GM19099 (cell line): ENCODE data around the gene NES.

ENCODE experiments used
- POLR2A ChIP-seq: IDR thresholded peaks from 3 replicates; pipeline ENCODE4 v1.6.1; 2011; ENCODE audit warnings: low read depth; ENCODE audit not compliant: insufficient read length; ENCODE audit errors: extremely low read depth

NES gene

DNA sequence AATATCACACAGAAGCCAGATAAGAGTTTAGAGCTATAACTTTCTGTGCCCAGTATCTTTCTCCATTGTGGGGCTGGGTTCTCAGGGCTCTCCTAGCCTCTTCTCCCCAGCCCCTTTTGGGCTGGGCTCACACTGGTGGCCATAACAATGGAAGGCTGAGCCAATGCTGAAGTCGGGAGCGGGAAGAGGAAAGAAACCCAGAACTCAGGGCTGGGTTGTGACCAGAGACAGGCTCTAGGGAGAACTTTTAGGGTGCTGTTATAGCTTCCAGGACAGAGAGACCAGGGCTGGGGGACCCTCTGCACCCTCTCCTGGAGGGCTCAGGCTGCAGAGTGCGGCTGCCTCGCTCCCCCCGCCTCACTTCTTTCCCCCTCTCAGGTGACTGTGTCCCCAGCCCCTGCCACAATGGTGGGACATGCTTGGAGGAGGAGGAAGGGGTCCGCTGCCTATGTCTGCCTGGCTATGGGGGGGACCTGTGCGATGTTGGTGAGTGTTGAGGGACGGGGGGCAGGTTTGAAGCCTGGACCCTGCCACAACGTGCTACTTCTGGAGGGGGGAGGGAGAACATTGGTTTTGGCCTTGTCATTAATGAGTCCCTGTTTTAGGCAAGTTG lies 21.2 kb downstream of the NES start:
- TF ChIP-seq POLR2A, result no peak

DNA sequence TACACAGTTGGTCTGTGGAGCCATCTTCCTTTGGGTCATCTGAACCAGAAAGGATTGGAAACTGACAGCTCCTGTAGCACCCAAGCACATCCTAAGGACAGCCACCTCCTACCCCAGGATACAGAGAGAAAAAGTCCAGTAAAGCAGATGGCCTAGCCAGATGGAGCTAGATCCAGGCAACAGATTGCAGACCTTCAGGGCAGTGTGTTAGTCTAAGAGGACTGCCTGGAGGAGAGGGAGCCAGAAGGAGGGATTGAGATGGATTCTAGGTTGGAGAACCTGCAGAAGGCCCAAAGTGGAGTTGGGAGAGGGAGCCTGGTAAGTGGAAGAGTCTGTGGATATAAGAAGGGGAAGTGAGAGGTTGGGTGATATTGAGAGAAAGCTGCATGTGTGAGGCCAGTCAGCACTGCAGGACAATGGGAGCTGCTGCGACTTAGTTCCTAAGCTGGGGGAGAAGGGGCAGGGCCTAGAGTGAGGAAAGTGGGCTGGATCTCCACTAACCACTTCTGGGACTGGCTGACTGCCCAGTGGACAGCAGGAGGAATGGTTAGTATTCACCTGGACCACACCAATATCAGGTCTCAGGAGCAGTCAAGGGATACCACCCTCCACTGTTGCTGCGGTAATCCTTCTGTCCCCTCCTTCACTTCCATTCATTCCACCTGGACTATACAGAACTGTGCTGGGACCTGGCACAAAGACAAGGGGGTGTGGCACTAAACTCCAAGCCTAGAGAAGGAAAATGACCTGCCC lies 21.9 kb downstream of the NES start:
- TF ChIP-seq POLR2A, result no peak

DNA sequence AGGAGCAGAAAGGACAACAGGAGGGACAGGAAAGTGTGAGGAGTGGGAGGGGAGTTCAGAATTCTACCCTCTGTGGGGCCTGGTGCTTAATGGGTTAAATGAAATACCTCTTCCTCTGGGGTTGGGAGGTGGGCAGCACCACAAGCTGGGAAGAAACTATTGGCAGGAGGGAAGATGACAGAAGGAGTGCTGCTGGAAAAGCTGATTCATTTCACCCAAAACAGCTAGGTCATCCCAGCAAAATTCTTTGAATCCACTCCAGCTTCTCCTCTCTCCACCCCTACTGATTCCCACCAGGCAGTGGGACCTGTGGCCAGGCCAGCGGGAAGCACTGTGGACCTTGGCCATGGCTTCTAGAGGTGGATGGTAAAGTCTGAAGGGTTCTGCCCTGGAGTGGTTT lies 22.5 kb downstream of the NES start:
- no peak for TF ChIP-seq POLR2A

DNA sequence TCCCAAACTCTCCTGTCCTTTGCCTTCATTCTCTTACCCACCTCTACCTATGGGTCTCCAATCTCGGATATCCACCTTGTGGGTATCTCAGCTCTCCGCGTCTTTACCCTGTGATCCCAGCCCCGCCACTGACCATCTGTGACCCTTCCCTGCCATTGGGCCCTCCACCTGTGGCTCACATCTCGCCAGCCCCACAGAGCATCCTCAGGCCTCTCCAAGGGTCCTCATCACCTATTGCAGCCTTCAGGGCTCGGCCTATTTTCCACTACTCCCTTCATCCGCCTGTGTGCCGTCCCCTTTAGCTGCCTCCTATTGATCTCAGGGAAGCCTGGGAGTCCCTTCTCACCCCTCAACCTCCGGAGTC lies 24.2 kb downstream of the NES start:
- TF ChIP-seq POLR2A, result no peak

DNA sequence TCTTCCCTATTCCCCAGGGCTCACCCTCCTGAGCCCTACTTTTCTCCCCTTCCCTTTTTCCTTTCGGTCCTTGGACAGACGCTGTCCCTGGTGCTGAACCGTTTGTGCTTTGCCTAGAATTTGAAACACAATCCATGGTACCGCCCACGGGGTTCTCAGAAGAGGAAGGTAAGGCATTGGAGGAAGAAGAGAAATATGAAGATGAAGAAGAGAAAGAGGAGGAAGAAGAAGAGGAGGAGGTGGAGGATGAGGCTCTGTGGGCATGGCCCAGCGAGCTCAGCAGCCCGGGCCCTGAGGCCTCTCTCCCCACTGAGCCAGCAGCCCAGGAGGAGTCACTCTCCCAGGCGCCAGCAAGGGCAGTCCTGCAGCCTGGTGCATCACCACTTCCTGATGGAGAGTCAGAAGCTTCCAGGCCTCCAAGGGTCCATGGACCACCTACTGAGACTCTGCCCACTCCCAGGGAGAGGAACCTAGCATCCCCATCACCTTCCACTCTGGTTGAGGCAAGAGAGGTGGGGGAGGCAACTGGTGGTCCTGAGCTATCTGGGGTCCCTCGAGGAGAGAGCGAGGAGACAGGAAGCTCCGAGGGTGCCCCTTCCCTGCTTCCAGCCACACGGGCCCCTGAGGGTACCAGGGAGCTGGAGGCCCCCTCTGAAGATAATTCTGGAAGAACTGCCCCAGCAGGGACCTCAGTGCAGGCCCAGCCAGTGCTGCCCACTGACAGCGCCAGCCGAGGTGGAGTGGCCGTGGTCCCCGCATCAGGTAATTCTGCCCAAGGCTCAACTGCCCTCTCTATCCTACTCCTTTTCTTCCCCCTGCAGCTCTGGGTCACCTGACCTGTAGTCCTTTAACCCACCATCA lies 24.8 kb downstream of the NES start:
- no peak for TF ChIP-seq POLR2A

DNA sequence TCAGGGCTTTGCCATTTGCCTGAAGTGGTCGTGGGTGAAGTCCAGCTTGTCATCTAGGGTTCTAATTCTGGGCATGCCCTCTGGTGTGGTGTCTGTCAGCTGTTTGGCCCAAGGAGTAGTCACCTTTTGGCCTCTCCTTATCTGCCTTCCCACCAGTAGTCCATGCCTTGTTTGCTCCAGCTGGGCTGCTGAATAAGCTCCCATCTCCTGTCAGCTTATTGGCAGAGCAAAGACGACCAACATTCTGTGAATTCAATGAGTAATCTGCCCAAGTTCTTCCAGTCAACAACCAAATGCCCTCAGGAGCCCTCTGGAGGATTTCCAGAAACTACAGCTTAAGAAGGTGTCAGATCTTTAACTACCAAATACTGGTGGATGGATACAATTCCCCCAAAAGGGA lies 28.3 kb downstream of the NES start:
- TF ChIP-seq POLR2A, result no peak

DNA sequence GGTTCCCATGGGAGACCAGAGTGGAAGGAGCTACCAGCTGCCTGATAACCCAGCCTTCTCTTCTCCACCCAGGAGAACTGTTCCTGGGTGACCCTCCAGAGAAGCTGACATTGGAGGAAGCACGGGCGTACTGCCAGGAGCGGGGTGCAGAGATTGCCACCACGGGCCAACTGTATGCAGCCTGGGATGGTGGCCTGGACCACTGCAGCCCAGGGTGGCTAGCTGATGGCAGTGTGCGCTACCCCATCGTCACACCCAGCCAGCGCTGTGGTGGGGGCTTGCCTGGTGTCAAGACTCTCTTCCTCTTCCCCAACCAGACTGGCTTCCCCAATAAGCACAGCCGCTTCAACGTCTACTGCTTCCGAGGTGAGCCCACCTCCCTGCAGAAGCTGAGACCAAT lies 28.7 kb downstream of the NES start:
- TF ChIP-seq POLR2A, result no peak

DNA sequence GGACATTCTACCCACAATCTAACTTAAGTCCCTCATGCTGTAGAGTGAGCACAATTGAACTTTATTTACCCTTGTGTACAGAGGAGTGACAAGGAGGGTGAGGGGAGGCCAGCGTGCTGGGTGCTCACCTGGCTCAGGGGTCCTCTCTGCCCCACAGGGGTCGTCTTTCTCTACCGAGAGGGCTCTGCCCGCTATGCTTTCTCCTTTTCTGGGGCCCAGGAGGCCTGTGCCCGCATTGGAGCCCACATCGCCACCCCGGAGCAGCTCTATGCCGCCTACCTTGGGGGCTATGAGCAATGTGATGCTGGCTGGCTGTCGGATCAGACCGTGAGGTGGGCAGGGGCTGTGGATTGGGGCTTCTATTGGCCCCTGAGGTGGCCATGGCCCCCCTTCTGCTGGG lies 29.9 kb downstream of the NES start:
- TF ChIP-seq POLR2A, result no peak

DNA sequence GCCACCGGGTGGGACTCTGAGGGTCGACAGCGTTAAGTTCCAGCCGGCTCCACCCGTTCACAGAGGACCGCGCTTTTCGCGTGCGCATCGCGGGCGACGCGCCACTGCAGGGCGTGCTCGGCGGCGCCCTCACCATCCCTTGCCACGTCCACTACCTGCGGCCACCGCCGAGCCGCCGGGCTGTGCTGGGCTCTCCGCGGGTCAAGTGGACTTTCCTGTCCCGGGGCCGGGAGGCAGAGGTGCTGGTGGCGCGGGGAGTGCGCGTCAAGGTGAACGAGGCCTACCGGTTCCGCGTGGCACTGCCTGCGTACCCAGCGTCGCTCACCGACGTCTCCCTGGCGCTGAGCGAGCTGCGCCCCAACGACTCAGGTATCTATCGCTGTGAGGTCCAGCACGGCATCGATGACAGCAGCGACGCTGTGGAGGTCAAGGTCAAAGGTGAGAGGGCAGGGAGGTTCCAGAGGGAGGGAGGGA lies 30.4 kb downstream of the NES start:
- TF ChIP-seq POLR2A, result no peak

DNA sequence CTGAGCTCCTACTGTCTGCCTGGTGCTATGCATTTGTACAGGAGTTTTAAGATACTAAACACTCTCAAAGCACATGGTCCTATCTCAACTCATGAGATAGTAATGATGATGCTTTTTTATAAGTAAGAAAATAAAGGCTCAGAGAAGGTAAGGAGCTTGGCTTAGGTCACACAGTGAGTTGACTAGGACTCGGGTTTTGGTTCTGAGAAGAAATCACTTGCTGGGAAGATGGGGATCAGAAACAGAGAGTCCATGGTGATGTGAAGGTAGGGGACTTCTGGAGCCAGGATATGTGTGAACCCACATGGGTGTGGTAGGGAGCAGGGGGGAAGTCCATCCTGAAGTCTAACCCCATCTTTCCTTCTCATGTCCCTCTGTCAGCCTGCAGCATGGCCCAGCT lies 31.5 kb downstream of the NES start:
- no peak for TF ChIP-seq POLR2A

DNA sequence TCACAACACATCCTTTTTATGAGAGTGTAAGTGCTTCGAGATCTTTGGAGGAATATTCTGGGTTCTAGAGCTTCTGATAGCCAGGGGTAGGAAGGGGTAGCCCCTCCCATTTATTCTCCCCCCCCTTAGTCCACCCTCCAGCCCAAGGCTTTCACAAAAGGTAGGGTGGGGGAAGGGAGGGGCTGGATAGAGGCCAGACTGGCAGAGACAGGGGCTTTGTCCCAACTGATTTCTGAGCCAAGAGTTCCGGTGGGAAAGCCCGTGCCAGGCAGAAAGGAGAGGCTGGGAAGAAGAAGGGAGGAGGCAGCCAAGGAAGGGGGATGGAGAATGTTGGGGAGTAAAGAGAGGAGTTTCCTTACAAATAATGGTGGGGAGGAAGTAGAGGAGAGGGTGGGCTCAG lies 32.2 kb downstream of the NES start:
- TF ChIP-seq POLR2A, result no peak

DNA sequence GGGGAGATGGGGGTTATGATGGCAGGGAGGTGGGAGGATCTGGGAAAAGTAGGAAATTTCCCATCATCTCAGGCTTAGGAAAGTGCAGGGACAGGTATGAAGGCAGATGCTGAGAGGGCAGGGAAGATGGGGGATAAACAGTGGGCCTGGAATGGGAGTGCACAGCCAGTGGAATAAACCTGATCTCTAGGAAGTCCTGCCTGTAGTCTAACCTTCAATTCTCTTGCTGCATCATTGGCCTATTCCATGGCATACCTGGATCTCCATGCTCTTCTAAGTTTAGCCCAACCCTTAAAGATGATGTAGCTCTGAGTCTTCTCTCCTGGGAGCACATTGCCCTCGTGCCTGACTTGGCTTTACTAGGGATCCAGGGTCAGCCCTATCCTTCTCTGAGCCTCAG lies 32.6 kb downstream of the NES start:
- TF ChIP-seq POLR2A, result no peak

DNA sequence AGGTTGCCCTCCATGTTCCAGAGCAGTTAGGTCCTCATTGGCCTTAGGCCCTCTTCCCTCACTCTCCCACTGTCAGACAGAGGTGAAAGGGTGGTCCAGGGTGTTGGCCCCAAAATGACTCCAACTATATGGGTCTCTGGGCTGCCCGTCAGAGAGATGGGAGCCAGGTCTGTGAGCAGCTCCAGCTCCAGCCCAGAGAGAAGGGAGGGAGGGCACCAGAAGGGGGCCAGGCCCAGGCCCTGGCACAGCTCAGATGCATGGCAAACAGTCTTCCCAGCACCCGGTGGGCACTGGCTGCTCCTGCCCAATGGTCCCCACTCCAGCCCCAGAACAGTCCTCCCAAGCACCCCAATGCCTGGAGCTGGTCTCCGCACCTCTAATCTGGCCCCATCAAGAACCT lies 33.1 kb downstream of the NES start:
- no peak for TF ChIP-seq POLR2A

DNA sequence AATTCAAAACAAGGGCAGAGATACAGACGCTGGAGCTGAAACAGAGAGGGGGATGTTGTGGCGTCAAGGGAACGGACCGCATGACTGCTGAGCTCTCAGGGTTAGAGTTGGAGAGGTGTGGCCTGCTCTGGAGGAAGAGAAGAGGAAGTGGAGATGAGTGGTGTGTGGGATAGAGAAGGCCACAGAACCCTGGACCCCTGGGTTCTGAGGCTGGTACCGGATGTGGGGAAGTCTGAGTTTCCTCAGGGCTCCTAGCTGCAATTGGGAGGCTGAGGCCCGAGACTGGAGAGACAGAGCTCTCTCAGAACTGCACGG lies 33.5 kb downstream of the NES start:
- no peak for TF ChIP-seq POLR2A

DNA sequence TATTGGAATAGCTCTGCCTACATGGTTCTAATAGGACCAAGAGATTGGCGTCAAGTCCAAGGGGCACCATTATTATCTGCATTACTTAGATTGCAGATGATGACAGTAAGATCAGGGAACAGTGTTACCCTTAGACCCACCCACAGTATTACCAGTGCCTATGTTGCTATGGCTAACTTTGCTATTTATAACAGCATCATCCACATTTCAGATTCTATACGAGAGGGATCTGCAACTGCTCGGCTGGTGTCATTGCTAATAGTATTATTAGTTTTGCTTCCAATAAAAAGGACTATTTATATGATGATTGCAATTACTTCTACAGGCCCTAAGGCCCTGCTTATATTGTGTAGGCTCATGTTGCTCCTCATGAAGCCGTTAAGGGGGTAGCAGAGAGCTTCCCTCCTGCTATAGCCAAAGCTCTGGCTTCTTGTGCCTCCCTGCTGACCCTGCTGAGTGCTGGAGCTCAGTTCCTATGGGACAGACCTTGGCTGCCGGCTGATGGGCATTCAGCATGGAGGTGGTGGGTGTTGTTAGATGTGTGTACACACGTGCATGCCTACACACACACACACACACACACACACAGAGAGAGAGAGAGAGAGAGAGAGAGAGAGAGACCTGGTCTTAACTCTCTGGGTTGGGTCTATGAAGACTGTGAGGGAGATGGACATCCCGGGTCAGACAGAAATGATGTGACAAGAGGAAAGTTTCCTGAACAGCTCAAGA lies 34.0 kb downstream of the NES start:
- TF ChIP-seq POLR2A, result no peak
